Gastrocnemius medialis (tissue), 4 donors: ENCODE data around the gene MRTFA.

Source experiments
- CTCF ChIP-seq, 5 experiments: fragments of 450-650 bp in 3 of 5; fragments of 200-600 bp in 2 of 5; sonication (generic) in 2 of 5; IDR thresholded peaks in 4 of 5; conservative IDR thresholded peaks in 1 of 5; 1 replicate in 4 of 5; 2 replicates in 1 of 5; pipeline ENCODE4 v1.5.1; 2016 to 2019; ENCODE audit warnings: antibody characterized with exemption in 5 of 5, mild to moderate bottlenecking in 3 of 5, moderate library complexity in 3 of 5
- POLR2A ChIP-seq, 2 donors: fragments of 450-650 bp; IDR thresholded peaks; one replicate each; pipeline ENCODE4 v1.6.1; 2017; ENCODE audit warnings: antibody characterized with exemption in 2 of 2, mild to moderate bottlenecking in 2 of 2, moderate library complexity in 2 of 2

- TF ChIP-seq CTCF (IDR thresholded peaks at IDR 0.05 in 4 of 5, conservative IDR thresholded peaks at IDR 0.05 in 1 of 5): no peak
- no peak for TF ChIP-seq POLR2A (IDR thresholded peaks at IDR 0.05)
Measured at GRCh38 chr22:40443732-40444131, 192.8 kb downstream of the MRTFA start.
